Fibroblast of villous mesenchyme (primary cell): Measurements from ENCODE around the gene C4orf51. TPM values are rescaled to one million over a fixed set of nuclear protein-coding genes. Genes with fewer than 3 reads are reported as not detected.

Experiments used
- DNase-seq: peaks from one replicate; pipeline ENCODE4 v3.0.0-alpha.2; 2010; ENCODE audit warnings: low read depth
- H3K4me3 ChIP-seq: 2 replicates; pipeline ENCODE4 v1.5.1; 2011; ENCODE audit warnings: low read depth, mild to moderate bottlenecking, low read length
- CTCF ChIP-seq: IDR thresholded peaks from 2 replicates; pipeline ENCODE4 v1.5.1; 2012; ENCODE audit warnings: low read depth, mild to moderate bottlenecking, low read length; ENCODE audit not compliant: insufficient read depth
- total RNA-seq: library from RNA; depleted of rRNA; stranded (reverse); fragments of >200 nt; gene quantifications from 2 replicates; pipeline ENCODE4 v1.2.3, GENCODE V29; 2012

C4orf51 gene
- total RNA-seq, 1 donor = not detected

- no peak for TF ChIP-seq CTCF
Observed at GRCh38 chr4:145656156-145656555, 23.8 kb upstream of the C4orf51 start.

DNA sequence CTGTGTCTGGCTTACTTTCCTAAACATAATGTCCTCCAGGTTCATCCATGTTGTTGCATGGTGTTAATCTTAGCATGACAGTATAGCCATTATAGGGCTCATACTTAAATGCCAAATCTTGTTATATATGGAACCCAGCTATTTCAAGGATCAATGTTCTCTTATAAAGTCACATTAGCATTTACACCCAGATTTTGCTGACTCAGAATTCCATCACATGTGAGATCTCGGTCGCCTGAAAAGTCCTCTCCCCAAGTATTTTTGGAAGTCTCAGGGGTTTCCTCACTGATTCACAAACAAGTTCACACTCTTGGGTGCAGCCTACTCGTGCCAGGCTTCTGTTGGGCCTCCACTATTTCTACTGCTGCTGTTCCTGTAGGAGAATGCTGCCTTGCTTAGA is 19.9 kb upstream of the C4orf51 start:
- DNase-seq = no peak
- no peak for TF ChIP-seq CTCF
- no peak overlapping the region for H3K4me3 ChIP-seq

More at GRCh38 chr4:145656156-145656555, 23.8 kb upstream of the C4orf51 start:
- no peak overlapping the region for H3K4me3 ChIP-seq
- no peak for DNase-seq

DNA sequence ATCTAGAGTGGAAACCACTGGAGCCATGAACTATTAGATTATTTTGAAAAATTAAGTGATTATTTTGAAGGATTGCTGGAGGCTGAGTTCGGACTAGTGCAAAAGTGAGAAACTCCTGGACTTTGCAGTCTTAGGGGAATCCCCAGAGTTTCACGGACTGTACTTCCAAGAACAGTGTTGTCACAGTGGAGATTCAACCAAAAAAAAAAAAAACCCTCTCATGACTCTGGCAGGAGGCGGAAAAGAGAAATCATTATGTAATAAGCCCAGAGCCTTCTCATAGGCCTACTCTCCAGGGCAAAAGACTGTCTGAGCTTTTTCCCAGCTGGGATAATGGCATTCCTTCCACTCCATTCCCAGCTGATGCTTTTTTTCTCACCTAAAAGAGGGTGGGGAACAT is 16.8 kb upstream of the C4orf51 start:
- DNase-seq = no peak
- H3K4me3 ChIP-seq = no peak overlapping the region
- no peak for TF ChIP-seq CTCF

- no peak for DNase-seq
- H3K4me3 ChIP-seq = no peak overlapping the region
- TF ChIP-seq CTCF = no peak
Observed at GRCh38 chr4:145665773-145666172, 14.2 kb upstream of the C4orf51 start.

- DNase-seq = no peak
- H3K4me3 ChIP-seq = no peak overlapping the region
- no peak for TF ChIP-seq CTCF
Observed at GRCh38 chr4:145670422-145670821, 9.5 kb upstream of the C4orf51 start.

- TF ChIP-seq CTCF = no peak
- H3K4me3 ChIP-seq = no peak overlapping the region
Observed at GRCh38 chr4:145679520-145679919, 426 bp upstream of the C4orf51 start.

GRCh38 chr4:145680902-145681301 is 956 bp downstream of the C4orf51 start:
- no peak for DNase-seq
- H3K4me3 ChIP-seq = no peak overlapping the region
- TF ChIP-seq CTCF = no peak

More at GRCh38 chr4:145679520-145679919, 426 bp upstream of the C4orf51 start:
- peak; percentile 77 for DNase-seq
